Right renal pelvis (tissue), 4 donors: Measurements from ENCODE around the gene HNRNPA2B1. TPM values are rescaled to one million over a fixed set of nuclear protein-coding genes. Genes with fewer than 3 reads are reported as not detected.
"Not testable (repeated sequence)": the region's sequence is repeated elsewhere in the genome, so short reads cannot be mapped to it uniquely, and the experiment has no call there.

Experiments
- DNase-seq, 4 donors: peaks; one replicate each; pipeline ENCODE4 v3.0.0-alpha.2; 2013; ENCODE audit warnings: low read depth in 4 of 4, low spot score in 3 of 4, missing footprints in 1 of 4
- polyA plus RNA-seq, 4 donors: library from polyadenylated mRNA; unstranded; fragments of 120-200 nt; gene quantifications; one replicate each; pipeline ENCODE4 v1.2.1, GENCODE V29; 2013; ENCODE audit not compliant: insufficient read length in 4 of 4

Gene HNRNPA2B1
- polyA plus RNA-seq, 4 donors = 1,374 to 1,607 (median 1,513) TPM

- DNase-seq = no peak
Observed at GRCh38 chr7:26149391-26149977, 51.1 kb downstream of the HNRNPA2B1 start.

- DNase-seq = not testable (repeated sequence)
Observed at GRCh38 chr7:26148307-26148700, 52.2 kb downstream of the HNRNPA2B1 start.

GRCh38 chr7:26147646-26148306, 52.8 kb downstream of the HNRNPA2B1 start:
- not testable (repeated sequence) for DNase-seq

GRCh38 chr7:26147030-26147429, 53.5 kb downstream of the HNRNPA2B1 start:
- DNase-seq = no peak

DNA sequence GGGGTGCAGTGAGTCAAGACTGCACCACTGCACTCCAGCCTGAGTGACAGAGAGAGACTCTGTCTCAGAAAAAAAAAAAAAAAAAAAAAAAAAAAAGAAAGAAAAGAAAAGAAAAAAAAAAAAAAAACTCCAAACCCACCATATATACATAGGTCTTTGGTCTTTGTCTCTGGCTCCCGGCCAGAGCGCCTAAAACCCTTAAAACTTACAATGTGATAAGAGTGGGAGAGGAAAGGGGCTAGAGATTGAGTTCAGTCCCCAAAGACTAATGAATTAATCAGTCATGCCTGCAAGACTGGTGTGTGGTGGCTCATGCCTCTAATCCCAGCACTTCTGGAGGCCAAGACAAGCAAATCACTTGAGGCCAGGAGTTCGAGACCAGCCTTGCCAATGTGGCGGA, 55.3 kb downstream of the HNRNPA2B1 start:
- no peak for DNase-seq

- no peak for DNase-seq
Observed at GRCh38 chr7:26144184-26145080, 56.1 kb downstream of the HNRNPA2B1 start.

DNA sequence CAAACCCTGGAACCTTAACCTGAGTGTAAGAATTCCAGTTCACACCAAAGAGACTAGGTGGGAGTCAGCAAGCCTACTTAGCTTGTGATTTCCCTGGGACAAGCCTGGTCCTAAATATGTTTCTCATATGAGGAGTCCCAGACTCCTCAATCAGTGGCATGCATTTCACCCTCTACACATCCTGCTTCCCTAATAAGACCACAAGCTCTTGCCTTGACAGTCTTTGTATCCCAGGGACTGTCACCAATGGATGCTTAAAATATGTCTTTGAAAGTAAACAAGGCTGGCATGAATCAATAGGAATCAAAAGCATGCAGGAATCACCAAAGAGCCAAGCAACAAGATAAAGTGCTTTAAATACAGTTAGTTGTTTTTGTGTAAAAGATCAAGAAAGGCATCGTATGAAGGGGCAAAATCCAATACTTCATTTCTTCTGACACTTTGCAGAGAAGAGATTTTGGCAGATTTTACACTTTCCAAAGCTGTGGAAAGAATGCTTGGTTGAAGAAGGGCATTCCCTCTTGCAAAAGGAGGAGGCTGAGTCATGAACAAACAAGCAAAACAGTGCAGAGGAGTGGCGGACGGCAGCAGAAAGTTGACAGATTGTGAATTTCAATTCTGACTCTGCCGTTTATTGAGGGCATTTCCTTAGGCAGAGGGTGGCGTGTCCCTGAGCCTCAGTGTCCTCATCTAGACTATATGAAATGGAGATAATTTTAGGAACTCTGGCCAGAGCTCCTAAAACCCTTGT, 57.1 kb downstream of the HNRNPA2B1 start:
- DNase-seq = no peak

DNA sequence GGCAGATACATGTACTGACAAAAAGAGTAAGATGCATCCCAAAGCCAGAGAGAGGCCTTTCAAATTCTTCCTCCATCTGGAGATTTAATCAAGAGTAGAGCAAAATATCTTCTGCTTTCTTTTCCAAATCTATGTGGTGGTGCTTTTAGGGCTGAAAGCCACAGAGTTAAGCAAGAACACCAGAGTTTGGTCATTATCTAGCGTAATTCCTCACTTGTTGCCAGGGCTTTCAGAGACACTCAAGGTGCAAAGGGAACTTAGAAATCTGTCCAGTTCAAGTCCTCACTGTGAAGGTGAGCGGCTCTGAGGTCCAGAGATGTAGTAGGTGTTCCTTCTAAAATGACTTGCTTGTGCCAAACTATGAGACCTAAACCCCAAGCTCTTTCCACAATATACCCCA, 59.5 kb downstream of the HNRNPA2B1 start:
- no peak for DNase-seq

DNA sequence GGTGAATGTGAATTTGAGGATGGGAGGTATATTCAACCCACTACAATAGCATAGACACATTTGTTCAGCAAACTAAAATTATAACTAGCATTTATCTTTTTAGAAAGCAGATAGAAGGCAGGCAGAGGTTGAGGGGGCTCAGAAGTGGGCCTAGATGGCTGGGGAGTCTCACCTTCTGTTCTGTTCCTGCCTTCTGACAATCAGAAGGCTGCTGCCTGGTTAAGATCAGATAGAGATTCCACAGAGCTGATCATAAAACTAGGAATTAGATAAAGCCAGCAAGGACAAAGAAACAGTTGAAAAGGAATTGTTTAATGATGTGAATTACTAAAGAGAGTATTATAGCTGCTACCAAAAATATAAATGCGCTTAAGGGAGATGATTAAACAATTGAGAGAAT, 60.2 kb downstream of the HNRNPA2B1 start:
- DNase-seq = no peak

Other genes with a start within 250 kb of the HNRNPA2B1 start
- gene NFE2L3, start 48.5 kb downstream of the HNRNPA2B1 start, polyA plus RNA-seq = 10 to 100 TPM; 32.7 to 43.3 (median 37.2) TPM
- gene CBX3, start 999 bp upstream of the HNRNPA2B1 start, polyA plus RNA-seq = 100 to 1,000 TPM; 301 to 379 (median 365) TPM
- 10 to 100 TPM; 21.0 to 29.1 (median 26.3) TPM for gene SNX10, start 91.1 kb upstream of the HNRNPA2B1 start, polyA plus RNA-seq